Measurements from ENCODE around the gene CADPS. TPM values are rescaled to one million over a fixed set of nuclear protein-coding genes. Genes with fewer than 3 reads are reported as not detected.

The CADPS gene
- total RNA-seq, 2 experiments from 2014 or later = not detected

DNA sequence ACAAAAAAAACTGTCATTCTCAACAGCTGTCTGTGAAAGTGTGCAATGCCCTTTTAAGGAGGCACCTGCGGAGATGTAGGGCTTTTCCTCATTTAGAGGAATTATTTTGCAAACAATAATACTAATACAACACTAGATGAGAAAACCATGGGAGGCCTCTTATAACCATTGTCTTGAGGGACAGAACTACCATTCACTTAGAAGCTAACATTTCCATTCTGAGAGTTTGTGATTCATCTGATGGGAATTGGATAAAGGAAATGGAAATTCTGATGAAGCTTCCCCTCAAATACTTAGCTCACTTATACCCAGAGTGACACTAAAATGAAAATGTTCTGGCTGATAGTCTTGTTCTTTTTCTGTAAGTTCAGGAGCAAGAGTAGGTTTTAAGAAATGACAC lies 147.7 kb downstream of the CADPS start:
- H3K4me3 Mint-ChIP-seq = no peak overlapping the region
- ATAC-seq (ENCODE audit: low read depth) = no peak
- no peaks in the 10 kb centered on the region for H3K9me3 Mint-ChIP-seq
- no peaks in the 10 kb centered on the region for H3K4me1 Mint-ChIP-seq
- DNase-seq = no peak
- H3K27ac Mint-ChIP-seq = no peak overlapping the region
- H3K27me3 Mint-ChIP-seq = peaks cover 1% of the 10 kb centered on the region
- POLR2A ChIA-PET = no interaction called here
- H3K36me3 Mint-ChIP-seq = no peaks in the 10 kb centered on the region

DNA sequence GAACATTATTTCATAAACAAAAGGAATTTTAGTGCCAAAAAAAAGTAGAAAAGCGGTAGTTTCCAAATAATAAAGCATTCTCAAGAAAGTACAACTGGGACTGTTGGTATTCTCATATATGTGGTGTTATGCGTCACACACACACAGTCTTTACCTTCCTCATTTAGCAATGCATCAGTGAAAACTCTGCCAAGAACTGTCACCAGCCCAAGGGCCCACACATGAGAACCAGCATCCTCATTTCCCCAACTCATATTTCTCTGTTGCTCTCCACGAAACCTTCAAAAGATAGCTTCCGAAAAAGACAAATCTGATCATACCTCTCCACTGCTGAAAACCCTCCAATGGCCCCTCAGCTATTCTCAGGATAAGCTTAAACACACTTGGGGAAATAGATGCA lies 150.7 kb downstream of the CADPS start:
- POLR2A ChIA-PET = no interaction called here
- H3K36me3 Mint-ChIP-seq = no peaks in the 10 kb centered on the region
- no peaks in the 10 kb centered on the region for H3K4me1 Mint-ChIP-seq
- no peaks in the 10 kb centered on the region for H3K27me3 Mint-ChIP-seq
- DNase-seq = no peak
- H3K9me3 Mint-ChIP-seq = no peaks in the 10 kb centered on the region
- no peak for ATAC-seq (ENCODE audit: low read depth)
- no peak overlapping the region for H3K4me3 Mint-ChIP-seq
- no peak overlapping the region for H3K27ac Mint-ChIP-seq

DNA sequence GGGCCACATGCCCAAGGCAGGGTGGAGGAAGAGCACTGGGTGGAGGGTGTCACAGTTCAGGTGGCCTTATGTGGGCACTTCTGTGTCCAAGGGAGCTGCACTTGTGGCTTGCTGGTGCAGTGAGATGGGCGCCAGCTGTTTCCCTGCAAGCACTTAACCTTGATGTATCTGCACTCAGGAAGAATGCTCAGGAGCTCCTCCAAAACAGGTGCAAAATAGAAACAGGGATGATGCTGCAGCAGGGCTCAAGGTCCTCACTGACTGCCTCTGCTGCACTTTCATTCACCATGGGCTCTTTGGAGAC lies 151.3 kb downstream of the CADPS start:
- no peaks in the 10 kb centered on the region for H3K36me3 Mint-ChIP-seq
- no peaks in the 10 kb centered on the region for H3K4me1 Mint-ChIP-seq
- no peaks in the 10 kb centered on the region for H3K27me3 Mint-ChIP-seq
- no peak overlapping the region for H3K27ac Mint-ChIP-seq
- no peaks in the 10 kb centered on the region for H3K9me3 Mint-ChIP-seq
- no peak for ATAC-seq (ENCODE audit: low read depth)
- POLR2A ChIA-PET = no interaction called here
- no peak for DNase-seq
- no peak overlapping the region for H3K4me3 Mint-ChIP-seq

DNA sequence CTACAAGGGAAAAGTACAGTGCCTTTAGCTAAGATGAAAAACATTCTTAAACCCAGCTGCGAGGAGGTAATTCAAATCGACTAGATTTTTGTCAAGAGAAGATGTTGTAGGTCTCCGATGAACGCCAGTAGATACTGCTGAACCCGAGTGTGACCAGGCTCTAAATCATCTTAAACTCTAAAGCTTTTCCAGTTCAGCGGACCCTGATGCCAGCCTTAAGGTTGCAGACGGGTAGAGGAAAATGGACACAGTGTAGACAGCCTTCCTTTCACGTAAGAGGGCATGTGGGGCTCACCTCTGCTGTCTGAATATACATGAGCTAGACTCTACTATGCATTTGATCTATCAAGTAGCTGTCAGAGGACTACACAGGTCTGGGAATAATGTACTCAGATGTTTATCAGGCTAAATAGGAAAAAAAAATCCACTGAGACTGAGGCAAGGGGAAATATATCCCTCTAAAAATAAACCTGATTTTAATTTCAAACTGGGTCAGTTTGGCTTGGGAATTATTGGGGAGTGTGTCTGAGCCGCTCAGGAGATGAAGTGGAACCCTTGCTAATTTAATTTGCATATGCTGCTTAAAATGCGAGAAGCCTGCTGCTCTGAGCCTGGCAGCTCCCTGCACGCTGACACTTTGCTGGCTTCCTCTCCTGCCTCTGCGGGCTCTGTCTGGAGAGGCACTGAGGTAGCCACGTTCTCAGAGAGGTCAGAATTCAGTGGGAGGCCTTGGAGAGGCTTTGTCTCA lies 151.9 kb downstream of the CADPS start:
- Mint-ChIP-seq H3K4me1 (no peaks in the 10 kb centered on the region), H3K36me3 (no peaks in the 10 kb centered on the region), H3K27ac (no peak overlapping the region), H3K9me3 (no peaks in the 10 kb centered on the region), H3K27me3 (no peaks in the 10 kb centered on the region), H3K4me3 (no peak overlapping the region)
- DNase-seq = no peak
- POLR2A ChIA-PET = no interaction called here
- ATAC-seq (ENCODE audit: low read depth) = no peak

DNA sequence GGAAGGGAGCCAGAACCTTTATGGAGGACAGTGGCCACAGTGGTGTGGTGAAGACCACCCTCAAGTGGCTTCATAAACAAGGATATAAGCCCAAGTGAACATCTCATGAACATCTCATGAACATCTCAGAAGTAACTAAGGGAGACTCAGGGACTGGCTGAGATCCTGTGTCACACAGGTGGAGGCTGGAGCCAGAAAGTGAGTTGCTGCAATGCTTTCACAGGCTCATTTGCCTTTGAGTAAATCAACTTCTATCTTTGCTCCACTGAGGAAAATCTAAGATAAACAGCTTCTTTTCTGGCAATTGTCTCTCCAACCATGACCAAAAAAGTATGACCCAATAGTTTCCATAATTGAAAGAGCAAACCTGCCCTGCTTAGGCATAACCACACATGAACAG lies 152.9 kb downstream of the CADPS start:
- DNase-seq (no peak), ATAC-seq (ENCODE audit: low read depth) (no peak)
- Mint-ChIP-seq H3K27me3 (peaks cover 2% of the 10 kb centered on the region), H3K4me3 (no peak overlapping the region), H3K36me3 (no peaks in the 10 kb centered on the region), H3K27ac (no peak overlapping the region), H3K9me3 (no peaks in the 10 kb centered on the region), H3K4me1 (no peaks in the 10 kb centered on the region)
- POLR2A ChIA-PET = no interaction called here

DNA sequence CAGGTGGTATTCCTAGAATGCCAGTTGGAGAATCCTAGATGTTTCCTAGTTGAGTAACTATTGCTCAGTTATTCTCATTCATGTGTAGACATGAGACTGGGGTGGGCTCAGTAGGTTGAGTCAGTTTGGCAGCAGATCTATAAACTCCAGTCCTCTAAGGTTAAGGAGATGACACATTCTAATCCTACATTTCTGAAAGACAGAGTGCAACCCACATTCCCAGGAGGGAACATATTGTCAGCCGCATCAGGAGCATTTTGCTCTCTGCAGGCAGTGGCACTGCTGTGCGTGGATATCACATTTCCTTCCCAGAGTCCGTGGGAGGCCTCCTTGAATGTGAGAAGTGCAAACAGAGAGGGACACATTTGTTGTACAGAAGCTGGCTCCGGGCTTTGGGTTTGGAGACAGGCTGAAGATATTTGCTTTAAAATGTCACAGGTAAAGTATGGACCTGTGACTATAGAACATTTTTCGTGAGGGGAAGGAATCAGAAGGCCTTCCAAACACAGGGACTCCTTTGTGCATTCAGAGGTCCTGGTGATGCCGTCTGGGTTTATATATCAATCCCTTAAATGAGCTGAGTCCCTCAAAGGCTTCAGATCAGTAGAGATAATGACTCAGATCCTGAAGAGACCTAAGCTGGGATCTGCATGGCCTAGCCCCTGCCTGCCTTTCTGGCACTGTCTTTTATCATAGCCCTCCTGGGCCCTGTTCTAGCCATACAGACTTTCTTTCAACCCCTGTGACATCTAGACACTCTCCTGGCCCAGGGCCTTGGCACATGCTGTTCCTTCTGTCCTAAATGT lies 156.5 kb downstream of the CADPS start:
- Mint-ChIP-seq H3K4me1 (no peaks in the 10 kb centered on the region), H3K27ac (no peak overlapping the region), H3K4me3 (no peak overlapping the region), H3K9me3 (no peaks in the 10 kb centered on the region), H3K27me3 (peaks cover 2% of the 10 kb centered on the region), H3K36me3 (no peaks in the 10 kb centered on the region)
- POLR2A ChIA-PET = no interaction called here
- no peak for ATAC-seq (ENCODE audit: low read depth)
- DNase-seq = no peak

DNA sequence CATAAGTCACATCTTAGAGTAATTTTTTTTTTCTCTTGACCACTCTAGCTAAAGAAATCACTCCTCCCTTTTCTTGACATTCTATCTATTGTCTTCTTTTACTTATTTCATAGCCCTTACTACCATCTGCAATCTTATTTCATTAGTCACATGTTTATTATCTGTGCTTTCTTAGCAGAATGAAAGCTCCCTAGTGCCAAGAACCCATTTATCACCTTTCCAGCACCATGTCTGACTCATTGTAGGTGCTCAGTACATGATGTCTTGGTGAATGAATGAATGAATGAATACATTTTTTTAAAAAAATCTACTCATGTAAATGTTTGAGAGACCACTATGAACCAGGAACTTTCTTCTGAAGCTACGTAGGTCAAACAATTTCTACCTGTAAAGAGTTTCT lies 157.2 kb downstream of the CADPS start:
- POLR2A ChIA-PET = no interaction called here
- no peaks in the 10 kb centered on the region for H3K36me3 Mint-ChIP-seq
- H3K9me3 Mint-ChIP-seq = no peaks in the 10 kb centered on the region
- H3K4me3 Mint-ChIP-seq = no peak overlapping the region
- H3K27me3 Mint-ChIP-seq = peaks cover 2% of the 10 kb centered on the region
- DNase-seq (no peak), ATAC-seq (ENCODE audit: low read depth) (no peak)
- no peak overlapping the region for H3K27ac Mint-ChIP-seq
- H3K4me1 Mint-ChIP-seq = no peaks in the 10 kb centered on the region

DNA sequence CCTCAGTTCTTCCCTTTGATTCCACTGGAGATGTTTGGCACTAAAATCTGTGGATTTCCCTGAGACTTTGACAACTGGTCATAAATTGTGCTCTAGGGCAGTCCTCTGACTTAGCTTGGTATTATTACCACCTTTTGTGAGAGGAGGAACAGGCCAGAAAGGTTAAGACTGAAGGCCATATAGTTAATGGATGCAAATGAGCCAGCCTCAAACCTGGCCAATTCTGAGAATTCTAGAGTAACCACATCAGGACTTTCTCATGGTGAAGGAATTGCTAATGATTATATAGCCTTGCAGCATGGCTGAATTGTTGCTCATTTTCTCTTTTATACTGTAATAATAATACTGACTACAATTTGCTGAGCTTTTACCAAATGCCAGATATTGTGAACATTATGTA lies 162.5 kb downstream of the CADPS start:
- Mint-ChIP-seq H3K36me3 (no peaks in the 10 kb centered on the region), H3K27ac (no peak overlapping the region), H3K27me3 (peaks cover 2% of the 10 kb centered on the region), H3K4me3 (no peak overlapping the region), H3K9me3 (no peaks in the 10 kb centered on the region), H3K4me1 (no peaks in the 10 kb centered on the region)
- DNase-seq (no peak), ATAC-seq (ENCODE audit: low read depth) (no peak)
- POLR2A ChIA-PET = no interaction called here

DNA sequence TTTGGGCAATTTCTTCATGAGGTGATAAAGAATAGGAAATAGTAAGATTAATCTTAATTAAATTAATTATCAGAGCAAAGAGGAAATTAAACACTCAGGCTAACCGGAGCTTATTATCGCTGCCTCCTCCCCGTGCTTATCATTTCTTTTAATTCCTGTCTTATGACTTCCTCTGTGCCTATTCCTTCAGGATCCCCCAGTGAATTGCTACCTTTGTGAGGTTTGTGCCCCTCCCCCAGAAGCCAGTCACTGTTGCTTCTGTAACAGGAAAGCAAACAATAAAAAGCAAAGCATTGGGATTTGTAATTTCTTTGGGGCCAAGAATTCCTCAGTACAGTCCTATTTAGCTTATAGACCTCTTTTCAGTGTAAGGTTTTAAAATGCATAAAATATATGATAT lies 164.5 kb downstream of the CADPS start:
- H3K36me3 Mint-ChIP-seq = no peaks in the 10 kb centered on the region
- no peaks in the 10 kb centered on the region for H3K4me1 Mint-ChIP-seq
- DNase-seq = no peak
- no peak overlapping the region for H3K27ac Mint-ChIP-seq
- no peak for ATAC-seq (ENCODE audit: low read depth)
- no peaks in the 10 kb centered on the region for H3K9me3 Mint-ChIP-seq
- peaks cover 2% of the 10 kb centered on the region for H3K27me3 Mint-ChIP-seq
- POLR2A ChIA-PET = no interaction called here
- H3K4me3 Mint-ChIP-seq = no peak overlapping the region

DNA sequence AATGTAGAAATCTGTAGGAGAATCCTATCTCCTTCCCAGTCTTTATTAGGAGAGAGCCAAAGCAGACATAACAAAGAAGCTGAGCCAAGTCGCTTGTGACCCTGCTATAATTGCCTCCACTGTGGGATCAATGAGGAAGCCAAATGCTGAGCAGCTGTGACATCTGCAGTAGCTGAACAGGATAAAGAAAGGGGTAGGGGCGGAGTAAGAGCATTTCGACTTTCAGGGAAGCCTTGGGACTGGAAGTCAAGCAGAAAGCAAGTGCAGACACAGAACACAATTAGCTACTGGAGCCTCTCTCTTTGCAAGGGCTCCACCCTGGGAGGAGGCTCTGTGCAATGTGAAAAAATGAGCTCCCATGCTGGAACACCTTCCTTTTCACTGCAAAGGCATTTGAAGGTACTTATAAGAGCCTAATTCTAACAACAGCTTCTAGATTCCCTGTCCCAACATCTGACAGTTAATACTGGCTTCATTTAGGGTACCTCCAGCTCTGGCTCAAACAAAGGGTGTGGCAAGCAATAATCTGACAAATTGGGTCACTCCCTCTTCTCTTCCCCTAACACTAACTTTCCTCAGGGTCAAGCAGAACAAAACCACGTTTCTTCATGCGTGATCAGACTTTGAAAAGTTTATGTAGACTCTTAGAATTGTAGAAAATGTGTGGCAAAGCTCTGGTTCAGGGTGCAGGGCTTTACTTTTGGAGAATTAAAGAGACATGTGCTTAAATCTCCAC lies 166.4 kb downstream of the CADPS start:
- DNase-seq (no peak), ATAC-seq (ENCODE audit: low read depth) (no peak)
- Mint-ChIP-seq H3K27ac (no peak overlapping the region), H3K9me3 (no peaks in the 10 kb centered on the region), H3K36me3 (no peaks in the 10 kb centered on the region), H3K4me1 (no peaks in the 10 kb centered on the region), H3K27me3 (peaks cover 2% of the 10 kb centered on the region), H3K4me3 (no peak overlapping the region)
- POLR2A ChIA-PET = no interaction called here

DNA sequence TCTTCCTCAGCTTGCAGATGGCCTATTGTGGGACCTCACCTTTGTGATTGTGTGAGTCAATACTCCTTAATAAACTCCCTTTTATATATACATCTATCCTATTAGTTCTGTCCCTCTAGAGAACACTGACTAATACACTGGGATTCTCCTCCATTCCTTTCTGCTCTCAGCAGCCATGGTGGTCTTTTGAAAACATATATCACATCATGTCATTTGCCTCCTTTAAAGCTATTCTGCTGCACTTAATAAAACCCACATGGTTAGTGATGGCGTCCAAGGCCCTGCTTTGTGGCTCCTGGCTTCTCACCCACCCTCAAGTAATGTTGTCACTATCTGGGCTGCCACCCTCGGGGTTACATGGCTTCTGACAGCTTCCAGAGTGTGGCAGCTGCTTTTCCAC lies 169.5 kb downstream of the CADPS start:
- Mint-ChIP-seq H3K36me3 (no peaks in the 10 kb centered on the region), H3K4me1 (no peaks in the 10 kb centered on the region), H3K27ac (no peak overlapping the region), H3K9me3 (no peaks in the 10 kb centered on the region), H3K27me3 (peaks cover under 1% of the 10 kb centered on the region), H3K4me3 (no peak overlapping the region)
- DNase-seq = no peak
- no peak for ATAC-seq (ENCODE audit: low read depth)
- POLR2A ChIA-PET = no interaction called here

DNA sequence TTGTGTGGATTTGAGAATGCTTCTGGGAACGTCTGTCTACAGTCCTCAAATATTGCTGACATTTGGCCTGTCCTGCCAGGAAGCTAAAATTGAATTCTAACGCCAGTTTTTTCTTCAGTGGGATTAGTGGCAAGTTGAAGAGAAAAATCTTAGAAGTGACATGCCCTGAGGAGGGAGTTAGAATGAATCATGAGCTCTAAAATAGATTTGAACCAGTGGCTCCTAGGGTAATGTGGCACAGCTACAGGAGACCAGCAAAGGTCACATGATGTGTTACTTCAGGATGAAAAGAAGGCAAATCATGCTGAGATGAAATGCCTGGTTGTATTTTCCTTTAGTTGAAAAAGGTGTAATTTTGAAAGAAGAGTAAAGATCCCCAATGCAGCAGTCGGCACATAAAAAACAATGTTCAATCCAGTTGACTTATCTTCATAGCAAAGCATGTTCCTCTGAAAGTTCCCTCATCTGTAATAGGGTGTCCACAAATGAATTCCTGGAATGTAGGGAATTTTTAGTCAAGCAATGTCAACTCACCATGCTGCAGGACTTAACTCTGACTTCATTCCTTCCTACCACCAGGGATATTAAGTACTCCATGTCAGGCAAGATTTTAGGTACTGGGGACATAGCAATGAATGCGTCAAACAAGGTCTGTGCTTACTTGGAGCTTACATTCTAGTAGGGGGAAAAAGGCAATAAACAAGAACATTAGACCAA lies 171.6 kb downstream of the CADPS start:
- Mint-ChIP-seq H3K27me3 (no peaks in the 10 kb centered on the region), H3K36me3 (no peaks in the 10 kb centered on the region), H3K4me3 (no peak overlapping the region), H3K9me3 (no peaks in the 10 kb centered on the region), H3K4me1 (no peaks in the 10 kb centered on the region), H3K27ac (no peak overlapping the region)
- POLR2A ChIA-PET = no interaction called here
- DNase-seq (no peak), ATAC-seq (ENCODE audit: low read depth) (no peak)

DNA sequence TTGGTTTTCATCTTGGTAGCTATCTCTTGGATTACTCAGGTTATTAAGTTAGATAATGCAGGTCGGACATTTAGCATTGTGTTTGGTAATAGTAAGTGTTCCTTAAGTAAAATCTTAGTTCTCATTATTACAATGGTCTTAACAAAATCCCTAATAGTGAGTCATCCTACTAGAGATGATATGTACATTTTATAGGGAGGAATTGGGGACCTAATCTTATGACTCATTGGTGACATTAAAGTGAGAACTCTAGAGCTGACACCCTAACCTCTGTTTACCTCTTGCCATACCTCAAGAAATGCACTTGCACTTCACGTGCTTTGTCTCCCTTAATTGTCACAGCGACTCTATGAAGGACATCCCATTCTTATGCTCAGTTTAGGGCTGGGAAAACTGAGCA lies 174.9 kb downstream of the CADPS start:
- Mint-ChIP-seq H3K36me3 (no peaks in the 10 kb centered on the region), H3K27ac (no peak overlapping the region), H3K4me1 (no peaks in the 10 kb centered on the region), H3K9me3 (no peaks in the 10 kb centered on the region), H3K27me3 (no peaks in the 10 kb centered on the region), H3K4me3 (no peak overlapping the region)
- DNase-seq (no peak), ATAC-seq (ENCODE audit: low read depth) (no peak)
- POLR2A ChIA-PET = no interaction called here

Measured in activated naive CD8-positive, alpha-beta T cell treated with anti-CD3 and anti-CD28 coated beads, Interleukin-2, amount 10 ng/mL, durations not matched to agents 7 days and 5 days (primary cell).